Activated B cell treated with CpG ODN at 0.5 μM for 24 hours (primary cell): ENCODE data around the gene ARFGEF3. TPM values are rescaled to one million over a fixed set of nuclear protein-coding genes. Genes with fewer than 3 reads are reported as not detected.
A peak's percentile ranks its signal among the peaks of the same experiment; 100 is the strongest.

ENCODE experiments used
- ATAC-seq: fragments of 200-7000 bp; cut with Tn5 transposase; one replicate; pipeline ENCODE4 v1.10.0; 2021; ENCODE audit warnings: low read depth, mild to moderate bottlenecking, moderate library complexity
- CTCF ChIA-PET: fragments of 350-600 bp; sonication (Branson Sonifier 250); formaldehyde crosslinking; loops from one replicate; lab custom pipeline; 2021; ENCODE audit warnings: antibody characterized with exemption; lab: Charles Lee
- POLR2A ChIA-PET: fragments of 350-600 bp; sonication (Branson Sonifier 250); formaldehyde crosslinking; loops from one replicate; lab custom pipeline; 2021; ENCODE audit warnings: antibody characterized with exemption; lab: Charles Lee
- DNase-seq: peaks from one replicate; pipeline ENCODE4 v3.0.0; 2022
- H3K27ac Mint-ChIP-seq: one replicate; pipeline ENCODE4 v1.8.0; 2020; ENCODE audit warnings: mixed read lengths
- H3K27me3 Mint-ChIP-seq: one replicate; pipeline ENCODE4 v1.8.0; 2021; ENCODE audit warnings: mixed read lengths
- H3K36me3 Mint-ChIP-seq: one replicate; pipeline ENCODE4 v1.8.0; 2021; ENCODE audit warnings: low read depth, mixed read lengths
- H3K4me1 Mint-ChIP-seq: one replicate; pipeline ENCODE4 v1.8.0; 2021; ENCODE audit warnings: mixed read lengths
- H3K4me3 Mint-ChIP-seq: one replicate; pipeline ENCODE4 v1.8.0; 2020; ENCODE audit warnings: mild to moderate bottlenecking, mixed read lengths
- H3K9me3 Mint-ChIP-seq: one replicate; pipeline ENCODE4 v1.8.0; 2020; ENCODE audit warnings: mixed read lengths
- intact Hi-C: fragments of 100-400 bp; cut with micrococcal nuclease; formaldehyde crosslinking; loops from one replicate; pipeline ENCODE4 v1.15.1; 2024
- total RNA-seq: library from RNA; stranded (reverse); gene quantifications from 2 replicates; pipeline ENCODE4 v1.2.3, GENCODE V29; 2022
- TF ChIP-seq, protein P1 (sequence below): fragments of 200-600 bp; IDR thresholded peaks from one replicate; pipeline ENCODE4 v1.8.0; 2022; ENCODE audit warnings: antibody characterized with exemption, mild to moderate bottlenecking

Gene ARFGEF3
- total RNA-seq, 1 donor from 2014 or later = 0.02 TPM

DNA sequence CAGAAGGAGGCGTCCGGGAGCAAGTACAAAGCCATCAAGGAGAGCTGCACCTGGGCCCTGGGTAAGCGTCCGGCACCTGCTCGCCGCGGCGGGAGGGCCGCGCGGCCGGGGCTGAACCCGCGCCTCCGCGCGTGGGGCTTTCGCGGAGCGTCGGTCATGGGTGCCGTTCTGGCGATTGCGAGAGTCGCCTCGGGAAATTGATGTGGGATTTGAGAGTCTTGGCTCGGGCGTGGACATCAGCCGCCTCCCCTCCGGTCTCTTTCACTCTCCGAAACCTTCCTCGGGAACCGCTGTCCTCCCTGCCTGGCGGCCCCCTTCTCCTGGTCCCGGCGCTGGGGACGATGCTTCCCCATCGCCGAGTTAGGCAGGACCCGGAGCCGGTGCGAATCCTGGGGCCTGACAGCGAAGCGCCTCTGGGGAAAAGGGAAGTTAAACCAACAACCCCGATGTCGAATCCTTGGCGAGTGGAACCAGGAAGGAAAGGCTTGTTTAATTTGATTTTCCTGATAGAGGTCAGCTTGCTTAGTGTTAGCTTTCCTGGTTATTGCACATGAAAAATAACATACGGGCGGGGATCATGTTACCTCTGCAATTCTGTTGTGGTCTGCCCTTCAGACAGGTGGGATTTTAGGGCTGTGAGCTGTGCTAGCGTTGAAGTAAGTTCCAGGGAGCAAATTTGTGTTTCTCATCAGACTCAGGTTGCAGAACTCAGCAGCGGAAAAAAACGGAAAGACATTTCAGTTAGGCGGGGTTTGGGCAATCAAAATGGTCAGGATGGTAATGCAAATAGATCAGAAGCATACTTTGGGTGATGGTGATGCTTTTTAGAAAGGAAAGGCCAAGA lies 594 bp downstream of the ARFGEF3 start:
- Mint-ChIP-seq H3K27me3 (peaks cover 43% of the 10 kb centered on the region), H3K27ac (no peak overlapping the region), H3K36me3 (no peaks in the 10 kb centered on the region), H3K4me1 (peaks cover 15% of the 10 kb centered on the region), H3K9me3 (no peaks in the 10 kb centered on the region), H3K4me3 (peak overlapping the region; percentile 74)
- ChIA-PET POLR2A (no interaction called here), CTCF (no interaction called here)
- DNase-seq (no peak), ATAC-seq (peak; percentile 25)
- intact Hi-C loops = loop anchor here (1.0 to 5.0 kb wide), 2 partner anchors 242 to 610 kb away; partner anchors contain the start of genes CCDC28A and HEBP2
- TF ChIP-seq, protein P1, sequence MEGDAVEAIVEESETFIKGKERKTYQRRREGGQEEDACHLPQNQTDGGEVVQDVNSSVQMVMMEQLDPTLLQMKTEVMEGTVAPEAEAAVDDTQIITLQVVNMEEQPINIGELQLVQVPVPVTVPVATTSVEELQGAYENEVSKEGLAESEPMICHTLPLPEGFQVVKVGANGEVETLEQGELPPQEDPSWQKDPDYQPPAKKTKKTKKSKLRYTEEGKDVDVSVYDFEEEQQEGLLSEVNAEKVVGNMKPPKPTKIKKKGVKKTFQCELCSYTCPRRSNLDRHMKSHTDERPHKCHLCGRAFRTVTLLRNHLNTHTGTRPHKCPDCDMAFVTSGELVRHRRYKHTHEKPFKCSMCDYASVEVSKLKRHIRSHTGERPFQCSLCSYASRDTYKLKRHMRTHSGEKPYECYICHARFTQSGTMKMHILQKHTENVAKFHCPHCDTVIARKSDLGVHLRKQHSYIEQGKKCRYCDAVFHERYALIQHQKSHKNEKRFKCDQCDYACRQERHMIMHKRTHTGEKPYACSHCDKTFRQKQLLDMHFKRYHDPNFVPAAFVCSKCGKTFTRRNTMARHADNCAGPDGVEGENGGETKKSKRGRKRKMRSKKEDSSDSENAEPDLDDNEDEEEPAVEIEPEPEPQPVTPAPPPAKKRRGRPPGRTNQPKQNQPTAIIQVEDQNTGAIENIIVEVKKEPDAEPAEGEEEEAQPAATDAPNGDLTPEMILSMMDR = no peak

DNA sequence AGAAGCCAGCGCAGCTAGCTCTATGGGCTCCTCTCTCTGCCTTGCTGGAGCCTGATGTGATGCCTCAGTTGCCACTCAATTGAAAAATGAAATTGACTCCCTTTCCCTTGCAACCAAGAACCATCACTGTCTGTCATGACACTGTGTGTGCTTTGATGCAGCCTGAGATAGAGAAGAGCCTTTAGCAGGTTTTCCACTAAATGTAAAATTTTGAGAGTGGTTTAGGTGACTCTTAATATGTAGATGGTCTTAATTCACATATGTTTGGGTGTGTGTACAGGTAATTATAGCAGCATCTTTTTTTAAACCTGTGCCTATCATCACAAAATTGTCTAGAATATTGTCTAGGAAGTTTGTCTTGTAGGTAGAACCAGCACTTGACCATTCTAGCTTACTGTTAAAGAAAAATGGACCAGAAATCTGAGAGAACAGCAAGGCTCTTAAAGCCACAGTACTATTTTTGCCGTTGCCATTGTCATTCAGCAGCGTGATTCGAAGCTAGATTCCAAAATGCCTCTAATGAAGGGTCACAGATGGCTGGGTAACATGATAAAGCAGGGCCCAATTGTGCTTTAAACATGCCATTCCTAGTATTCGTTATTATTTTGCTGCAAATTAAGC lies 1.3 kb downstream of the ARFGEF3 start:
- ChIA-PET POLR2A (no interaction called here), CTCF (no interaction called here)
- ATAC-seq = no peak
- peaks cover 46% of the 10 kb centered on the region for H3K27me3 Mint-ChIP-seq
- peak overlapping the region; percentile 74 for H3K4me3 Mint-ChIP-seq
- peaks cover 15% of the 10 kb centered on the region for H3K4me1 Mint-ChIP-seq
- intact Hi-C loops = loop anchor here (1.0 to 5.0 kb wide), 2 partner anchors 241 to 609 kb away; partner anchors contain the start of genes CCDC28A and HEBP2
- H3K27ac Mint-ChIP-seq = no peak overlapping the region
- no peaks in the 10 kb centered on the region for H3K9me3 Mint-ChIP-seq
- no peaks in the 10 kb centered on the region for H3K36me3 Mint-ChIP-seq
- TF ChIP-seq, protein P1 = no peak
- DNase-seq = no peak

DNA sequence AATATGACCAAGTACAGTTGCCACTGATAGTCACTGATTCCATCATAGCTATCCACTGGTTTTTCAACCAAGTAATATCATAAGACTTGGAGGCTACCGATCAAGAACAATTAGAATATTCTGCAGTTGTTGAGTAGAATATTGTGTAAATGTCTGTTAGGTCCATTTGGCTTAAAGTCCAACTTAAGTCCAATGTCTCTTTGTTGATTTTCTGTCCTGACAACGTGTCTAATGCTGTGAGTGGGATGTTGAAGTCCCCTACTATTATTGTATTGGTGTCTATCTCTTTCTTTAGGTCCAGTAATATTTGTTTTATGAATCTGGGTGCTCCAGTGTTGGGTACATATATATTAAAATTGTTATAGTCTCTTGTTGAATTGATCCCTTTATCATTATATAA lies 13.9 kb downstream of the ARFGEF3 start:
- Mint-ChIP-seq H3K36me3 (peaks cover 3% of the 10 kb centered on the region), H3K9me3 (peaks cover 23% of the 10 kb centered on the region), H3K27ac (no peak overlapping the region), H3K4me1 (no peaks in the 10 kb centered on the region), H3K4me3 (no peak overlapping the region), H3K27me3 (peaks cover 20% of the 10 kb centered on the region)
- ChIA-PET POLR2A (no interaction called here), CTCF (no interaction called here)
- no peak for ATAC-seq
- TF ChIP-seq, protein P1 = no peak
- intact Hi-C loops = no loop called here
- DNase-seq = no peak

DNA sequence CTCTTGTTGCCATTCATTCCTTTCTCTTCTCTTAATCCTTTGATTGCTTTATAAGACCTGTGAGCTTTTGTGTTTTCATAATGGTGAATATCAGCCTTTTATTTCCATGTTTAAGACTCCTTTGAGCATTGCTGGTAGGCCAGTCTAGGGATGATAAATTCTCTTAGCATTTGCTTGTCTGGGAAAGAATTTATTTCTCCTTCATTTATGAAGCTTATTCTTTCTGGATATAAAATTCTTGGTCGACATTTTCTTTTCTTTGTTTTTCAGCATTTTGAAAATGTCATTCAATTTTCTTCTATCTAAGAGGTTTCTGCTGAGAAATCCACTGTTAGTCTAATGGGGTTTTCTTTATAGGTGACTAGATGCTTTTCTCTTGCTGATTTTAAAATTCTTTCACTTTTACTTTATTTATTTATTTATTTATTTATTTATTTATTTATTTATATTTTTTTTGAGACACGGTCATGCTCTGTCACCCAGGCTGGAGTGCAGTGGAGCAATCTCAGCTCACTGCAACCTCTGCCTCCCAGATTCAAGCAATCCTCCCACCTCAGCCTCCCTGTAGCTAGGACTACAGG lies 15.0 kb downstream of the ARFGEF3 start:
- ChIA-PET POLR2A (no interaction called here), CTCF (no interaction called here)
- H3K27ac Mint-ChIP-seq = no peak overlapping the region
- ATAC-seq (no peak), DNase-seq (no peak)
- peaks cover 3% of the 10 kb centered on the region for H3K36me3 Mint-ChIP-seq
- peaks cover 16% of the 10 kb centered on the region for H3K27me3 Mint-ChIP-seq
- H3K4me1 Mint-ChIP-seq = no peaks in the 10 kb centered on the region
- no peak overlapping the region for H3K4me3 Mint-ChIP-seq
- TF ChIP-seq, protein P1 = no peak
- intact Hi-C loops = no loop called here
- H3K9me3 Mint-ChIP-seq = peaks cover 23% of the 10 kb centered on the region
